Measurements from ENCODE around the gene STK25.

Gene STK25

DNA sequence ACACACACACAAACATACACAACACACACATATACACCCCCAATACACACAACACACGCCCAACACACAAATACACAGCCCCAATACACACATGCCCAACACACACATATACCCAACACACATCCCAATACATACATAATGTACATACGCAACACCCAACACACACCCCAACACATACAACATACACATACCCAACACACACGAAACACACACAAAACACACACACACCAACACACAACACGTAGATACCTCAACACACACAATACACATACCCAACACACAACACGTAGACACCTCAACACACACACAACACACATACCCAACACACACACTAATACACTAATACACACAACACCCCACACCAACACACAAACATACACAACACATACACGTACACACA is 8.9 kb upstream of the STK25 start:
- H3K27ac ChIP-seq = no peak overlapping the region
- no peak overlapping the region for H3K4me3 ChIP-seq
- TF ChIP-seq, protein P1, sequence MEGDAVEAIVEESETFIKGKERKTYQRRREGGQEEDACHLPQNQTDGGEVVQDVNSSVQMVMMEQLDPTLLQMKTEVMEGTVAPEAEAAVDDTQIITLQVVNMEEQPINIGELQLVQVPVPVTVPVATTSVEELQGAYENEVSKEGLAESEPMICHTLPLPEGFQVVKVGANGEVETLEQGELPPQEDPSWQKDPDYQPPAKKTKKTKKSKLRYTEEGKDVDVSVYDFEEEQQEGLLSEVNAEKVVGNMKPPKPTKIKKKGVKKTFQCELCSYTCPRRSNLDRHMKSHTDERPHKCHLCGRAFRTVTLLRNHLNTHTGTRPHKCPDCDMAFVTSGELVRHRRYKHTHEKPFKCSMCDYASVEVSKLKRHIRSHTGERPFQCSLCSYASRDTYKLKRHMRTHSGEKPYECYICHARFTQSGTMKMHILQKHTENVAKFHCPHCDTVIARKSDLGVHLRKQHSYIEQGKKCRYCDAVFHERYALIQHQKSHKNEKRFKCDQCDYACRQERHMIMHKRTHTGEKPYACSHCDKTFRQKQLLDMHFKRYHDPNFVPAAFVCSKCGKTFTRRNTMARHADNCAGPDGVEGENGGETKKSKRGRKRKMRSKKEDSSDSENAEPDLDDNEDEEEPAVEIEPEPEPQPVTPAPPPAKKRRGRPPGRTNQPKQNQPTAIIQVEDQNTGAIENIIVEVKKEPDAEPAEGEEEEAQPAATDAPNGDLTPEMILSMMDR (IDR thresholded peaks at IDR 0.05) = no peak
- intact Hi-C loops (cut with DNase I; ENCODE audit: low total_unique reads) = loop anchor here (10.0 kb wide), 1 partner anchor 142 kb away; no protein-coding TSS in a partner anchor
- no peaks in the 10 kb centered on the region for H3K36me3 ChIP-seq
- H3K9me3 ChIP-seq = no peaks in the 10 kb centered on the region
- no peaks in the 10 kb centered on the region for H3K4me1 ChIP-seq
- H3K27me3 ChIP-seq = peaks cover 0 to 27% of the 10 kb centered on the region in 2 donors
- DNase-seq = no peak

DNA sequence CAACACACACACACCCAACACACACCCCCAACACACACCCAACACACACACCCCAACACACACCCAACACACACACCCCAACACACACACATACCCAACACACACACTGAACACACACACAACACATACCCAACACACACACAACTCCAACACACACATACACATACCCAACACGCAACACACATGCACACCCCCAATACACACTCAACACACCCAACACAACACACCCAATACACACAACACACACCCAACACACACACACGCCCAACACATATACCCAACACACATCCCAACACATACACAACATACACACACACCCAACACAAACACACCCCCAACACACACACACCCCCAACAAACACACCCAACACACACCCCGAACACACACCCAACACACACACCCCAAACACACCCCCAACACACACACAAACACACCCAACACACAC is 8.2 kb upstream of the STK25 start:
- Histone ChIP-seq H3K4me1 (no peaks in the 10 kb centered on the region), H3K36me3 (peaks cover 0 to 2% (median 0%) of the 10 kb centered on the region in 3 donors), H3K27ac (no peak overlapping the region), H3K9me3 (no peaks in the 10 kb centered on the region), H3K4me3 (no peak overlapping the region), H3K27me3 (peaks cover 0 to 21% of the 10 kb centered on the region in 2 donors)
- TF ChIP-seq, protein P1 (IDR thresholded peaks at IDR 0.05) = no peak
- no peak for DNase-seq
- intact Hi-C loops (cut with DNase I; ENCODE audit: low total_unique reads) = loop anchor here (10.0 kb wide), 1 partner anchor 142 kb away; no protein-coding TSS in a partner anchor

DNA sequence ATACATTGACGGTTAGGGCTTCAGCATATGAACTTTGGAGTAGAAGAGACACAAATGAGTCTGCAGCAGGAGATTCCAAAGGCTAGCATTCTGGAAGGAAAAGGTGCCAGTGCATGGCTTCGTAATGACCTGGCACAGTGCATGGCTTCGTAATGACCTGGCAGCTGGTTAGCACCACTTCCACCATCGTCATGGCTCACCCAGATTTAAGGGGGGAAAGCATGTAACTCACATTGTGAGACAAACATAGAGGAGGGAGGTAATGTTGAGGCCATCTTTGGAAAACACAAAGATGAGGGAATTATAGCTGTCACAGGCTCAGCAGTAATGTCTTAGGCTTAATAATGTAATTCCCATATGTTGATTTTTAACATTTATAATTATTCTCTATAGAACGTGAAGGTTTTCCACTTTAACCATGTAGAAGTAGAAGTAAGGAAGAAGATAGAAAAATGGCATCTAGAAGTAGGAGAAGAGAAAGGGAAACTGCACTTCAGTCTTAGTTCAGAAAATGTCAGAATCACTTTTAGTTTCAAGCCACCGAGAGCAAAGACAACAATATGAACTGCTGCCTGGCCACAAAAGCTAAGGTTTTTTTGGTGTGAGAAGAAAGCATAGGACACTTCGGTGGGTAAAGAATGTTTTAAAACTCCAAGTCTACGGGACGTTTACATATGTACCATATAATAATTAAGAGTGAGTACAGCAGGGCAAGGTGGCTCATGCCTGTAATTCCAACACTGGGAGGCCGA is 6.8 kb upstream of the STK25 start:
- intact Hi-C loops (cut with DNase I; ENCODE audit: low total_unique reads) = loop anchor here (10.0 kb wide), 1 partner anchor 140 kb away; no protein-coding TSS in a partner anchor
- H3K4me3 ChIP-seq = no peak overlapping the region
- H3K27me3 ChIP-seq = peaks cover 0 to 9% of the 10 kb centered on the region in 2 donors
- no peak for DNase-seq
- H3K9me3 ChIP-seq = no peaks in the 10 kb centered on the region
- H3K27ac ChIP-seq = no peak overlapping the region
- TF ChIP-seq, protein P1 (IDR thresholded peaks at IDR 0.05) = no peak
- H3K36me3 ChIP-seq = peaks cover 0 to 7% (median 0%) of the 10 kb centered on the region in 3 donors
- H3K4me1 ChIP-seq = no peaks in the 10 kb centered on the region

DNA sequence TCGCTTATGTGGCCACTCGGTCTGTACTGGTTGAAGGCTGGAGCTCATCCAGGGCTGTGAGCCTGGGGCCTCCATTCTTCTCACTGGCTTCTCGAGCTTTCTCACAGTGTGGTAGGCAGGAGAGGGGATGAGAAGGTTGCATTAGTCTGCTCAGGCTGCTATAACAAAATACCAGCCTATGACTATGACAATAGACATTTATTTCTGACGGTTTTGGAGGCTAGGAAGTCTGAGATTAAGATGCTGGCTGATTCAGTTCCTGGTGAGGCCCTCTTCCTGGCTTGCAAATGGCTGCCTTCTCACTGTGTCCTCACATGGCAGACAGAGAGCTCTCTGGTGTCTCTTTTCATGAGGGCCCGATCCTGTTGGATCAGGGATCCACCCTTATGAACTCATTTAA is 6.2 kb upstream of the STK25 start:
- intact Hi-C loops (cut with DNase I; ENCODE audit: low total_unique reads) = loop anchor here (10.0 kb wide), 1 partner anchor 140 kb away; no protein-coding TSS in a partner anchor
- no peak overlapping the region for H3K4me3 ChIP-seq

DNA sequence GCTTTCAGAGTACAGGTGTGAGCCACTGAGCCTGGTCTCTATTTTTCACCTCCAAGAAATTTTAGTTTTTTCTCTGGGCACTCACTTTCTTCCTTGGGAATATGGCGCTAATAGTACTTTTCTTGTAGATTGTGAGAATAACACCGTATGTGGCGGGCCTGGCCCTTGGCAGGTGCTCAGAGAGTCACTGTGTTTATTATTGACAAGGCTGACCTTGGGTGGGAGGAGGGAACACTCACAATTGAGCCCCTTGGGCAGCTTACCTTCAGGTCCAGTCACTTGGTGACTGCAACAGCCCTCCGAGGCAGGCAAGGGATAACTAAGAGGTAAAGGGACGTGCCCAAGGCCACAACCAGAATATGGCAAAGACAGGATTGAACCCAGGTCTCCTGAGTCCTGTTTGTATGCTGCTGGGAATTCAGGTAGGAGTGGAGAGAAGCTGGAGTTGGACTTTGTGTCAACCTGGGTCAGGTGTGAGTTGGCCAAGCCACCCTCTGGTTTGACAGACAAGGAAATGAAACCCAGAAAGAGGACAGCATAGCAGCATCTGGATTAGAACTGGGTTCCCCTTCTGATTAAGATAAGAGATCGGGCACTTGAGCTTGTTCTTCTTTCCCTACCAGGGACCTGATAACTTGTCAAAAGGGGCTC is 2.8 kb upstream of the STK25 start:
- H3K36me3 ChIP-seq = peaks cover 0 to 7% (median 0%) of the 10 kb centered on the region in 3 donors
- H3K27ac ChIP-seq = no peak overlapping the region
- no peak overlapping the region for H3K4me3 ChIP-seq
- H3K27me3 ChIP-seq = no peaks in the 10 kb centered on the region
- no peak for DNase-seq
- no peaks in the 10 kb centered on the region for H3K9me3 ChIP-seq
- intact Hi-C loops (cut with DNase I; ENCODE audit: low total_unique reads) = loop anchor here (10.0 kb wide), 1 partner anchor 136 kb away; no protein-coding TSS in a partner anchor
- TF ChIP-seq, protein P1 (IDR thresholded peaks at IDR 0.05) = no peak
- peaks cover 0 to 27% (median 22%) of the 10 kb centered on the region in 4 donors for H3K4me1 ChIP-seq

More for the DNA sequence above, 6.2 kb upstream of the STK25 start:
- Histone ChIP-seq H3K36me3 (peaks cover 0 to 7% (median 0%) of the 10 kb centered on the region in 3 donors), H3K27me3 (peaks cover 0 to 3% of the 10 kb centered on the region in 2 donors), H3K9me3 (no peaks in the 10 kb centered on the region), H3K27ac (no peak overlapping the region), H3K4me1 (peaks cover 0 to 3% (median 2%) of the 10 kb centered on the region in 4 donors)
- DNase-seq = no peak
- TF ChIP-seq, protein P1 (IDR thresholded peaks at IDR 0.05) = no peak
